Measurements from ENCODE around the gene TSSK3.

- TF ChIP-seq, protein P1, sequence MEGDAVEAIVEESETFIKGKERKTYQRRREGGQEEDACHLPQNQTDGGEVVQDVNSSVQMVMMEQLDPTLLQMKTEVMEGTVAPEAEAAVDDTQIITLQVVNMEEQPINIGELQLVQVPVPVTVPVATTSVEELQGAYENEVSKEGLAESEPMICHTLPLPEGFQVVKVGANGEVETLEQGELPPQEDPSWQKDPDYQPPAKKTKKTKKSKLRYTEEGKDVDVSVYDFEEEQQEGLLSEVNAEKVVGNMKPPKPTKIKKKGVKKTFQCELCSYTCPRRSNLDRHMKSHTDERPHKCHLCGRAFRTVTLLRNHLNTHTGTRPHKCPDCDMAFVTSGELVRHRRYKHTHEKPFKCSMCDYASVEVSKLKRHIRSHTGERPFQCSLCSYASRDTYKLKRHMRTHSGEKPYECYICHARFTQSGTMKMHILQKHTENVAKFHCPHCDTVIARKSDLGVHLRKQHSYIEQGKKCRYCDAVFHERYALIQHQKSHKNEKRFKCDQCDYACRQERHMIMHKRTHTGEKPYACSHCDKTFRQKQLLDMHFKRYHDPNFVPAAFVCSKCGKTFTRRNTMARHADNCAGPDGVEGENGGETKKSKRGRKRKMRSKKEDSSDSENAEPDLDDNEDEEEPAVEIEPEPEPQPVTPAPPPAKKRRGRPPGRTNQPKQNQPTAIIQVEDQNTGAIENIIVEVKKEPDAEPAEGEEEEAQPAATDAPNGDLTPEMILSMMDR (IDR thresholded peaks at IDR 0.05; ENCODE audit: low read depth, low read length, poor library complexity, severe bottlenecking) = no peak
- TF ChIP-seq EZH2phosphoT487 (IDR thresholded peaks at IDR 0.05; ENCODE audit: borderline replicate concordance, low read length) = no peak
Measured at GRCh38 chr1:32393832-32394140, 31.4 kb downstream of the TSSK3 start.

Measured in DOHH2 (cell line).